KMS-11 (cell line): ENCODE measurements around the gene WBP11.

Experiments
- H2AFZ ChIP-seq: fragments of 200-600 bp; sonication (generic); 2 replicates; pipeline ENCODE4 v1.6.1; 2016; ENCODE audit warnings: antibody characterized with exemption, mixed run types, low read depth
- H3K27ac ChIP-seq: fragments of 200-600 bp; sonication (generic); 2 replicates; pipeline ENCODE4 v1.6.1; 2016; ENCODE audit warnings: mild to moderate bottlenecking, mixed run types
- H3K27me3 ChIP-seq: fragments of 200-600 bp; sonication (generic); 2 replicates; pipeline ENCODE4 v1.6.1; 2017; ENCODE audit warnings: mild to moderate bottlenecking, low read depth, mixed run types, moderate library complexity; ENCODE audit not compliant: insufficient read depth
- H3K36me3 ChIP-seq: fragments of 200-600 bp; sonication (generic); 2 replicates; pipeline ENCODE4 v1.6.1; 2017; ENCODE audit warnings: mild to moderate bottlenecking, mixed run types; ENCODE audit not compliant: insufficient read depth
- H3K4me1 ChIP-seq: fragments of 200-600 bp; sonication (generic); 2 replicates; pipeline ENCODE4 v1.6.1; 2016; ENCODE audit warnings: mild to moderate bottlenecking, low read depth, mixed run types; ENCODE audit not compliant: poor library complexity, severe bottlenecking
- H3K4me2 ChIP-seq: fragments of 200-600 bp; sonication (generic); 2 replicates; pipeline ENCODE4 v1.7.0; 2016; ENCODE audit warnings: mild to moderate bottlenecking, mixed run types
- H3K4me3 ChIP-seq: fragments of 200-600 bp; sonication (generic); IDR thresholded peaks from 2 replicates; pipeline ENCODE4 v1.6.1; 2017; ENCODE audit warnings: low read depth, low read length, mixed read lengths; ENCODE audit not compliant: insufficient read depth
- H3K79me2 ChIP-seq: fragments of 200-600 bp; sonication (generic); 2 replicates; pipeline ENCODE4 v1.6.1; 2016; ENCODE audit warnings: low read depth, mixed run types; ENCODE audit not compliant: insufficient read depth
- H3K9ac ChIP-seq: fragments of 200-600 bp; sonication (generic); 2 replicates; pipeline ENCODE4 v1.6.1; 2016; ENCODE audit warnings: mild to moderate bottlenecking, mixed run types
- H4K20me1 ChIP-seq: fragments of 200-600 bp; sonication (generic); 2 replicates; pipeline ENCODE4 v1.6.1; 2016; ENCODE audit warnings: mild to moderate bottlenecking, mixed run types; ENCODE audit not compliant: insufficient read depth
- TF ChIP-seq, protein P1 (sequence below): fragments of 200-600 bp; sonication (generic); conservative IDR thresholded peaks from 2 replicates; pipeline ENCODE4 v1.6.1; 2017; ENCODE audit warnings: low read depth, mild to moderate bottlenecking, antibody characterized with exemption, low read length, moderate library complexity, mixed read lengths

The WBP11 gene

DNA sequence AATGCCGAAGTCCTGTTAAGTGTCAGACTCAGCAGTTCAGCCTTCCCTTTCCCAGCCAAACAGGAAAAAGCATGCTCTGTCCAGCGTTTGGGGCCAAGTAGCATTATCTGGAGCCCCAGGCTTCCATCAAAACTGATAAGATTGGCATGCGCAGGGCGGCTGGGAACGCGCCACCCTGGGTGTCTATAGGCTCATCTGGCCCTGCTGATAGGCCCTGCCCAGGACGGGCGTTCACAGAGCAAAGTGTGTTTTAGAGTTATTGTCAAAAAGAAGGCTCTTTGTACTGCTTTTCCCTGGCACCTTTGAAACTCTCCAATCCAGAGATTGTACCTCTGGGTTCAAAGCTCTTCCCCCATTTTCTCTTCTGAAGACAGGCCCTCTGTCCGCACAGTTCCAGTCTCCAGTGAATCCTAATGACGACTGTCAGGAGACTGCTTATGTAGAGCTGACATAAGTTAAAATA is 40.2 kb upstream of the WBP11 start, which contains the start of gene ART4:
ART4 (minus strand) TSS at position 102 of the 463 bp plus-strand sequence. CDS start 413 bp downstream, outside the sequence.
- Histone ChIP-seq H3K4me2 (no peak within 1 kb of the TSS), H2AFZ (no peak within 1 kb of the TSS)
- TF ChIP-seq, protein P1, sequence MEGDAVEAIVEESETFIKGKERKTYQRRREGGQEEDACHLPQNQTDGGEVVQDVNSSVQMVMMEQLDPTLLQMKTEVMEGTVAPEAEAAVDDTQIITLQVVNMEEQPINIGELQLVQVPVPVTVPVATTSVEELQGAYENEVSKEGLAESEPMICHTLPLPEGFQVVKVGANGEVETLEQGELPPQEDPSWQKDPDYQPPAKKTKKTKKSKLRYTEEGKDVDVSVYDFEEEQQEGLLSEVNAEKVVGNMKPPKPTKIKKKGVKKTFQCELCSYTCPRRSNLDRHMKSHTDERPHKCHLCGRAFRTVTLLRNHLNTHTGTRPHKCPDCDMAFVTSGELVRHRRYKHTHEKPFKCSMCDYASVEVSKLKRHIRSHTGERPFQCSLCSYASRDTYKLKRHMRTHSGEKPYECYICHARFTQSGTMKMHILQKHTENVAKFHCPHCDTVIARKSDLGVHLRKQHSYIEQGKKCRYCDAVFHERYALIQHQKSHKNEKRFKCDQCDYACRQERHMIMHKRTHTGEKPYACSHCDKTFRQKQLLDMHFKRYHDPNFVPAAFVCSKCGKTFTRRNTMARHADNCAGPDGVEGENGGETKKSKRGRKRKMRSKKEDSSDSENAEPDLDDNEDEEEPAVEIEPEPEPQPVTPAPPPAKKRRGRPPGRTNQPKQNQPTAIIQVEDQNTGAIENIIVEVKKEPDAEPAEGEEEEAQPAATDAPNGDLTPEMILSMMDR, result no peak

DNA sequence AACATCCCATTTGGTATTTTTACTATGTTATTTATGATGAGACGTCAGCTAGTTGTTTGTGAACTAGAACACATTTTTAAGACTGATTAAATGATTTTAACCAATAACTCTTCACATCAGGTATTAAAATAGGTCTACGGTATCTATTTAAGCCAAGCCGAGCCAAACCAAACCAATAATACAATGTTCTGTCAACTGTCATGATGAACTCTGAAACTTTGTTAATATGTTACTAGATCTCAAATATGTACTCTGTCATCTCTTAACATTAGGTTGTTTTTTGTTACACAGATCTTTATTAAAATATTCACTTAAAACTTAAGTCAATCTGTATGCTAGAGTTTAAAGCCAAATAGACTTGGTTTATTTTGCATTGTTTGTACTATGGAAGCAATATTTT is 39.0 kb upstream of the WBP11 start:
- Histone ChIP-seq H3K79me2 (no peaks in the 10 kb centered on the region), H3K4me2 (no peak overlapping the region), H3K4me1 (no peaks in the 10 kb centered on the region), H3K27ac (no peak overlapping the region), H4K20me1 (no peaks in the 10 kb centered on the region), H2AFZ (no peak overlapping the region), H3K36me3 (no peaks in the 10 kb centered on the region), H3K9ac (no peak overlapping the region), H3K27me3 (no peaks in the 10 kb centered on the region), H3K4me3 (no peak overlapping the region)
- TF ChIP-seq, protein P1, result no peak

More for the DNA sequence above, 40.2 kb upstream of the WBP11 start, which contains the start of gene ART4:
- H3K27me3 ChIP-seq, result no peaks in the 10 kb centered on the region
- H3K79me2 ChIP-seq, result no peaks in the 10 kb centered on the region
- H3K27ac ChIP-seq, result no peak within 1 kb of the TSS
- H3K9ac ChIP-seq, result no peak within 1 kb of the TSS
- H3K4me3 ChIP-seq, result no peak within 1 kb of the TSS
- H4K20me1 ChIP-seq, result no peaks in the 10 kb centered on the region
- H3K4me1 ChIP-seq, result no peaks in the 10 kb centered on the region
- no peaks in the 10 kb centered on the region for H3K36me3 ChIP-seq

DNA sequence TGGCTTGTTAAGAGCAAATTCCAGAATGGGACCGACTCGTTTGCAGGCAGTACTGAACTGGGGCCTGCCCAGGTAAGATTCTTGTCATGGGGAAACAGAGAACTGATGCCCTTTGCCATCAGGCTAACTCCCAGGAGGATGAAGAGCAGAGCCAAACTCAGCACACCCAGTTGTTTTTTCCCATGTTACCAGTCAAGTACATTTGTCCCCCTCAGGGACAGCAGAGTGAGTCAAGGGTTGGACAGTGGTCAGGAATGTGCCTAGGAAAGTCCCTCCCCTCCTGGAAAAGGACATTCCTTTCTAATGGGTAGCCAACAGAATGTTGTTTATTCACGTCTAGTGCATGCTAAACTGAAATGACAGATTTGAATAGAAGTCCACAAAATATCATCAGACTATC is 38.5 kb upstream of the WBP11 start:
- Histone ChIP-seq H2AFZ (no peak overlapping the region), H3K4me1 (no peaks in the 10 kb centered on the region), H3K36me3 (no peaks in the 10 kb centered on the region), H3K4me2 (no peak overlapping the region), H3K9ac (no peak overlapping the region), H3K27me3 (no peaks in the 10 kb centered on the region), H4K20me1 (no peaks in the 10 kb centered on the region), H3K79me2 (no peaks in the 10 kb centered on the region), H3K27ac (no peak overlapping the region), H3K4me3 (no peak overlapping the region)
- TF ChIP-seq, protein P1, result no peak

DNA sequence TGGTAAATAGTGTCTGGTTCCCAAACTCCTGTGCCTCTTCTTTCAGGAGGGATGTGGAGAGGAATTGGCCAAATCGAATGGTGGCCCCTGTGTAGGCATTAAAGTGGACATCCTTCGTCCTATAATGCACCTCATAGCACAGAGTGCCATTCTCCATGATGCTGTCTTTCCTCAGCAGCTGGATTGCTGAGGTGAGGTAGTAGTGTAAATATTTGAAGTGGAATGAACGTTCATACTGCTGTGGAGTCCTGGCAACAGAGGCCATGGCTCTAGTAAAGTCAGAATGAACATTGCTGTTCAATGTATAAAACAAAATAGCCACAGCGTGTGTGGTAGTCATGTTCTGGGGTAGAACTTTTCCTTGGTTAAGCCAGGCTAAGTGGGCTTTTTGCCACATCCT is 37.3 kb upstream of the WBP11 start:
- TF ChIP-seq, protein P1, result no peak
- H3K4me2 ChIP-seq, result no peak overlapping the region
- H3K36me3 ChIP-seq, result no peaks in the 10 kb centered on the region
- H3K79me2 ChIP-seq, result no peaks in the 10 kb centered on the region
- no peaks in the 10 kb centered on the region for H3K27me3 ChIP-seq
- H4K20me1 ChIP-seq, result no peaks in the 10 kb centered on the region
- H3K9ac ChIP-seq, result no peak overlapping the region
- H3K4me1 ChIP-seq, result no peaks in the 10 kb centered on the region
- no peak overlapping the region for H2AFZ ChIP-seq
- no peak overlapping the region for H3K27ac ChIP-seq
- no peak overlapping the region for H3K4me3 ChIP-seq

DNA sequence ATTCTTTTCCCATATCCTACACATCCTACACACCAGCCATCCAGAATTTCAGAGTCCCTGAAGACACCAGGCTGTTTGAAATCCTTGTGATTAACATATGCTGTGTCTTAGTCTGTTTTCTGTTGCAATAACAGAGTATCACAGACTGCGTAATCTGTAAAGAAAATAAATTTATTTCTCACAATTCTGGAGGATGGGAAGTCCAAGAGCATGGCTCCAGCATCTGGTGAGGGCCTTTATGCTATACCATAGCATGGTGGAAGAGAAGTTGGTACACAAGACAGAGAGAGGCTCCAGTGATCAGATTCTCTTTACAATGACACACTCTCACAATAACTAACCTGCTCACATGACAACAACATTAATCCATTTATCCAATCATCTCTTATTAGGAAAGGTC is 36.0 kb upstream of the WBP11 start:
- no peaks in the 10 kb centered on the region for H3K79me2 ChIP-seq
- H3K4me3 ChIP-seq, result no peak overlapping the region
- no peak overlapping the region for H3K4me2 ChIP-seq
- no peaks in the 10 kb centered on the region for H3K36me3 ChIP-seq
- H2AFZ ChIP-seq, result no peak overlapping the region
- no peaks in the 10 kb centered on the region for H3K4me1 ChIP-seq
- H3K9ac ChIP-seq, result no peak overlapping the region
- no peaks in the 10 kb centered on the region for H4K20me1 ChIP-seq
- no peaks in the 10 kb centered on the region for H3K27me3 ChIP-seq
- TF ChIP-seq, protein P1, result no peak
- no peak overlapping the region for H3K27ac ChIP-seq
